Measurements from ENCODE around the gene ACP6. TPM values are rescaled to one million over a fixed set of nuclear protein-coding genes. Genes with fewer than 3 reads are reported as not detected.

ACP6 gene
- total and polyA plus RNA-seq, 2 donors (not counting 3 experiments of a cell fraction or from before 2014, with no cell fraction given): 7.1 to 9.4 TPM

DNA sequence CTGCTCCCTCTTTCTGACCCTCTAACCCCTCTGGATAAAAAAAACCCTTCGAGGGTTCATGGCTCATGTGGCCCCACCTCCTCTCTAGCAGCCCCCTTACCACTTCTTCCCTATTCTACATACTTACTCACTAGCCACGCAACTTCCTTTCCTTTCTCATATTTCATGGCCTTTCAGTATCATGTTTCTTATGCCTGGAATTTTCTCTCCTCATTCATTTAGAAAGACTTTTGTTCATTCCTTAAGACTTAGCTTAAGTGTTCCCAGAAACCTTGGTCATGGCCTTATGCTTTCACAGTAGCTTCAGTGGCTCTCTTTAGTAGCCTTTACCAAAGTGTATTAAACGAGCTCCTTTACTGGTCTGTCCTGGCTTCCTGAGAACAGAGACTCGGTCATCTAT, 6.1 kb downstream of the ACP6 start:
- Histone ChIP-seq H3K79me2 (ENCODE audit: control insufficient read depth, insufficient read depth, low read length) (no peaks in the 10 kb centered on the region), H3K27ac (ENCODE audit: insufficient read depth, low read depth, low read length) (no peak overlapping the region), H3K4me3 (replicated peaks in 1 of 3; ENCODE audit: insufficient read depth in 1 of 3, low read depth in 1 of 3, low read length in 3 of 3) (no peak overlapping the region), H3K4me1 (ENCODE audit: control insufficient read depth, extremely low read depth, insufficient read depth, low read length) (peaks cover 4% of the 10 kb centered on the region), H3K36me3 (ENCODE audit: control insufficient read depth in 2 of 2, extremely low read depth in 1 of 2, insufficient read depth in 2 of 2, low read length in 2 of 2) (no peaks in the 10 kb centered on the region), H4K20me1 (replicated peaks; ENCODE audit: control insufficient read depth, extremely low read depth, insufficient read depth, low read length) (no peaks in the 10 kb centered on the region), H2AFZ (ENCODE audit: low read depth, low read length) (no peak overlapping the region), H3K27me3 (ENCODE audit: control insufficient read depth in 2 of 2, insufficient read depth in 2 of 2, low read length in 2 of 2) (no peaks in the 10 kb centered on the region), H3K9me3 (replicated peaks; ENCODE audit: control insufficient read depth, insufficient read depth, low read length) (no peaks in the 10 kb centered on the region), H3K9ac (replicated peaks; ENCODE audit: extremely low read depth, insufficient read depth, low read length) (no peak overlapping the region), H3K4me2 (ENCODE audit: insufficient read depth, low read length) (no peak overlapping the region), H3K9me1 (replicated peaks; ENCODE audit: control insufficient read depth, extremely low read depth, insufficient read depth, low read length) (no peaks in the 10 kb centered on the region)
- CTCF ChIA-PET: interaction anchor here (1.0 to 1.7 kb wide), 4 partner anchors 15 to 229 kb away, joined by 3 to 6 read pairs (median 4); no protein-coding TSS in a partner anchor
- no TSS peak for BruUV-seq (replicated peaks)
- intact Hi-C loops (cut with micrococcal nuclease): no loop called here
- POLR2A ChIA-PET: no interaction called here
- DNase-seq (ENCODE audit: low read depth, low spot score): no peak
- dilution Hi-C loops (cut with MboI; ENCODE audit: extremely low pct_ligation_motif_present, low sequenced_read_pairs): no loop called here
- FAIRE-seq: no peak
- TF ChIP-seq GATA2 (IDR thresholded peaks at IDR 0.05; ENCODE audit: insufficient read depth, insufficient read length, low read depth, low read length) (no peak), EZH2 (IDR thresholded peaks at IDR 0.05; ENCODE audit: borderline replicate concordance, low read depth, low read length, severe bottlenecking) (no peak), JUN (IDR thresholded peaks at IDR 0.05; ENCODE audit: borderline replicate concordance, insufficient read depth, insufficient read length, low read depth) (no peak), MYC (IDR thresholded peaks at IDR 0.05; ENCODE audit: low read depth, low read length) (no peak), FOS (IDR thresholded peaks at IDR 0.05; ENCODE audit: borderline replicate concordance, insufficient read depth, low read length) (no peak), POLR2AphosphoS5 (IDR thresholded peaks at IDR 0.05; ENCODE audit: insufficient read depth, low read depth, low read length) (no peak), POLR2A (IDR thresholded peaks at IDR 0.05; ENCODE audit: low read depth, low read length) (no peak)
- TF ChIP-seq, protein P1, sequence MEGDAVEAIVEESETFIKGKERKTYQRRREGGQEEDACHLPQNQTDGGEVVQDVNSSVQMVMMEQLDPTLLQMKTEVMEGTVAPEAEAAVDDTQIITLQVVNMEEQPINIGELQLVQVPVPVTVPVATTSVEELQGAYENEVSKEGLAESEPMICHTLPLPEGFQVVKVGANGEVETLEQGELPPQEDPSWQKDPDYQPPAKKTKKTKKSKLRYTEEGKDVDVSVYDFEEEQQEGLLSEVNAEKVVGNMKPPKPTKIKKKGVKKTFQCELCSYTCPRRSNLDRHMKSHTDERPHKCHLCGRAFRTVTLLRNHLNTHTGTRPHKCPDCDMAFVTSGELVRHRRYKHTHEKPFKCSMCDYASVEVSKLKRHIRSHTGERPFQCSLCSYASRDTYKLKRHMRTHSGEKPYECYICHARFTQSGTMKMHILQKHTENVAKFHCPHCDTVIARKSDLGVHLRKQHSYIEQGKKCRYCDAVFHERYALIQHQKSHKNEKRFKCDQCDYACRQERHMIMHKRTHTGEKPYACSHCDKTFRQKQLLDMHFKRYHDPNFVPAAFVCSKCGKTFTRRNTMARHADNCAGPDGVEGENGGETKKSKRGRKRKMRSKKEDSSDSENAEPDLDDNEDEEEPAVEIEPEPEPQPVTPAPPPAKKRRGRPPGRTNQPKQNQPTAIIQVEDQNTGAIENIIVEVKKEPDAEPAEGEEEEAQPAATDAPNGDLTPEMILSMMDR (IDR thresholded peaks at IDR 0.05; ENCODE audit: extremely low read depth in 1 of 2, insufficient read depth in 1 of 2, low read depth in 1 of 2, low read length in 2 of 2): no peak
- TF ChIP-seq, protein P2, sequence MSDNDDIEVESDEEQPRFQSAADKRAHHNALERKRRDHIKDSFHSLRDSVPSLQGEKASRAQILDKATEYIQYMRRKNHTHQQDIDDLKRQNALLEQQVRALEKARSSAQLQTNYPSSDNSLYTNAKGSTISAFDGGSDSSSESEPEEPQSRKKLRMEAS (IDR thresholded peaks at IDR 0.05; ENCODE audit: insufficient read depth, insufficient read length): no peak
